ENCODE results near the gene SKOR1.

The SKOR1 gene

DNA sequence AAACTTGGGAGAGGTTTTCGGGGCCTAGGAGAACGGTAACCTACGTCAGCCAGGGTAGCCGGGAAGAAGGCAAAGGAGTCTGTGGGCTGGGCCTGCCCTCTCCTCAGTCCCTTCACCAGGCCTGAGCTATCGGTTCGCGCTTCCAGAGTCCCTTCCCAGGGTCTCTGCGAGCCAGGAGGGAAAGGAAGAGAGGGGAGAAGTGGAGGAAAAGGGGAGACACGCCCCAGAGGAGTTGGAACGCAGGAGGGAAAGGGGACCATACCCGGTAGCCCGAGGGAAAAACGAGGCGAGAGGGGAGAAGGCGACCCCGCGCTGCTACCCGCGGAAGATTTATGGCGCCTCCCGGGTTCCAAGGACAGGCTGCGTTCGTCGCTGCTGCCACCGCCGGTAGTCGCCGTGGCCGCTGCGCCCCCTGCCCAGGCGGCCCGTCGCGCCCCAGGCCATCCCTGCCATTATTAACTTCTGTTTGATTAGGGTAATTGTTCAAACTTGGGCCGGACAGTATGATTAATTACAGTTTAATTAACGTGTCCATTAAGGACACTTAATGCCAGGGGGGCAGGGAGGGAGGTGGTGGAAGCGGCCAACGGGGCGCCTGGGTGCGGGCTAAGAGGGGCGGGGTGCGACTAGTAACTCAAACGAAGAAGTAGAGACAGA is 3.4 kb upstream of the SKOR1 start:
- H3K27me3 ChIP-seq (ENCODE audit: low read depth, low read length), result peaks cover 73% of the 10 kb centered on the region
- no peak overlapping the region for H3K27ac ChIP-seq (ENCODE audit: low read length)
- H3K9me3 ChIP-seq (ENCODE audit: control insufficient read depth in 1 of 2, low read length in 2 of 2), result no peaks in the 10 kb centered on the region
- H3K36me3 ChIP-seq (ENCODE audit: control insufficient read depth in 1 of 2, insufficient read depth in 2 of 2, low read length in 2 of 2), result no peaks in the 10 kb centered on the region
- H3K4me1 ChIP-seq (ENCODE audit: control insufficient read depth in 1 of 2, insufficient read depth in 2 of 2, low read length in 2 of 2), result peaks cover 0 to 47% of the 10 kb centered on the region in 2 donors
- no peak overlapping the region for H3K4me3 ChIP-seq (ENCODE audit: low read depth in 1 of 2, low read length in 2 of 2)

DNA sequence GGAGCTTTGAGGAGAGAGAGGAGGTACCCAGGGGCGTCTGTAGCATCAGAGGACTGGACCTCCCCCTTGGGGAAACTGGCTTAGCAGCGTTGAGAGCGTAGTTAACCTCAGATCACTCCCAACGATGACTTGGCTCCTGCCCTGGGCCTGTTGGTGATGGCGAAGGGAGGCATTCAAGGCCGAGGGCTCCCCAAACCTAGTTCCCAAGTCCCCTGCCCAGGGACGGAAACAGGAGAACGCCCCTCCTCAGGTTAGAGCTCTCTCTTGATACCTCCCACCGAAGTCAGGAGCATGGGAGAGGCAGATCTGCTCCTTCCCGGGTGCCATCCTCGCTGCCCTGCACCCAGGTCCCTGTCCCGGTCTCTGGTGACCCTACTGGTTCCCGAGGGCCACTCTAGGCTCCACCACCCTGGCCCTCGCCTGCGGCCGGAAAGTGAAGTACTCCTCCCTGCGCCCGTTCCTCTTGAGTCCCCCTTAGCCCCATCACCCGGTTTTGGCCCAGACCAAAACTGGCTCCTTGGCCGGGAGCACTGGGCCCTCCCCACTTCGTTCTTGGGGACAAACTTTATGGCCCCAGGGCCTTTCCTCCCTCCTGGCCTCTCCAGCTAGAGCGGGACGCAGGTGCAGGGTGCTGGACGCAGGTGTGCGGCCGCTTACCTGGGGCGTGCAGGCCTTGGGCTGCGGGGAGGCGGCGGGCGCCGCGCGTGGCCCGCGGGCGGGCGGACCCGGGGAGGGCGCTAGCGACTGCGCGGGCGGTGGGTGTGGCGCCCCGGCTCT is 2.6 kb upstream of the SKOR1 start:
- no peaks in the 10 kb centered on the region for H3K9me3 ChIP-seq (ENCODE audit: control insufficient read depth in 1 of 2, low read length in 2 of 2)
- no peak overlapping the region for H3K27ac ChIP-seq (ENCODE audit: low read length)
- peaks cover 76% of the 10 kb centered on the region for H3K27me3 ChIP-seq (ENCODE audit: low read depth, low read length)
- H3K4me3 ChIP-seq (ENCODE audit: low read depth in 1 of 2, low read length in 2 of 2), result no peak overlapping the region
- H3K36me3 ChIP-seq (ENCODE audit: control insufficient read depth in 1 of 2, insufficient read depth in 2 of 2, low read length in 2 of 2), result no peaks in the 10 kb centered on the region
- peaks cover 0 to 54% of the 10 kb centered on the region in 2 donors for H3K4me1 ChIP-seq (ENCODE audit: control insufficient read depth in 1 of 2, insufficient read depth in 2 of 2, low read length in 2 of 2)

DNA sequence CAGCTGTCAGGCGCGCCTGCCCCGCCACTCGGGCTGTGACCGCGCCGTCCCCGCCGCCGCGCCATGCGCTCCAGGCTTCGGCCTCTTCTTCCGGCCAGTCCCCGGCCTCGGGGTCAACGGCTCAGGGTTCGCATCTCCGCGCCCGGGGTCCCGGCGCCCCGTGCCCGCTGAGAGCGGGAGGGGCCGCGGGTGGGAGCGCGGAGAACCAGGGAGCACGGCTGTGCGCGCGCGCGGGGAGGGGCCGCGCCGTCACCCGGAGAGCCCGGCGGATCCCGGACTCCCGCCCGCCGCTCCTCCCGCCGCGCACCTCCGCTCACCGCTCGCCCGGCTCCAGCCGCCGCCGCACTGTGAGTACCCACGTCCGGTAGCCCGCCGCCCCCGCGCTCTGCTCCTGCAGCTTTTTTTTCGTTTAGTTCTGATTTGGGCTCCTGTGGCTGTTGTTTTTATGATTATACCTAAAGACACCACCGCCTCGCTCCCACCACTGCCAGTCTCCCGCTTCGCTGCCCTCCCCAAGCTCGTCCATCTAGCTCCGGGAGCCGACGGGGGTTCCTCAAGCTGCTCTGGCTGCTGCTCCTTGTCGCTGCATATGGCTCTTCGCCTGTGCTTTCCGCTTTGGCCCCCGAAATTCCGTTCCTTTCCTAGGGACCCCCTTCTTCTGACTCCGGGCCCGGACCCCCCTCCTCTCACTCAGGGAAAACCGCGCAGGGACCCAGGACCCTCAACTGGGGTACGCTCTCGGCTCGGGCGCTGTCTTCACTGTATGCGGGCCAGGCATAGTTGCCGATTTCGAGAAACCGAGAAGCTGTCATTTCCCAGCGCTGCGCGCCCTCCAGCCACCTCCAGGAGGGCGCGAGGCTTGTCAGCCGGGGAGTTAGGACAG is 1.8 kb upstream of the SKOR1 start:
- Histone ChIP-seq H3K4me3 (ENCODE audit: low read depth in 1 of 2, low read length in 2 of 2) (no peak overlapping the region), H3K27ac (ENCODE audit: low read length) (no peak overlapping the region), H3K36me3 (ENCODE audit: control insufficient read depth in 1 of 2, insufficient read depth in 2 of 2, low read length in 2 of 2) (no peaks in the 10 kb centered on the region), H3K4me1 (ENCODE audit: control insufficient read depth in 1 of 2, insufficient read depth in 2 of 2, low read length in 2 of 2) (peaks cover 0 to 62% of the 10 kb centered on the region in 2 donors), H3K9me3 (ENCODE audit: control insufficient read depth in 1 of 2, low read length in 2 of 2) (no peaks in the 10 kb centered on the region), H3K27me3 (ENCODE audit: low read depth, low read length) (peaks cover 78% of the 10 kb centered on the region)

DNA sequence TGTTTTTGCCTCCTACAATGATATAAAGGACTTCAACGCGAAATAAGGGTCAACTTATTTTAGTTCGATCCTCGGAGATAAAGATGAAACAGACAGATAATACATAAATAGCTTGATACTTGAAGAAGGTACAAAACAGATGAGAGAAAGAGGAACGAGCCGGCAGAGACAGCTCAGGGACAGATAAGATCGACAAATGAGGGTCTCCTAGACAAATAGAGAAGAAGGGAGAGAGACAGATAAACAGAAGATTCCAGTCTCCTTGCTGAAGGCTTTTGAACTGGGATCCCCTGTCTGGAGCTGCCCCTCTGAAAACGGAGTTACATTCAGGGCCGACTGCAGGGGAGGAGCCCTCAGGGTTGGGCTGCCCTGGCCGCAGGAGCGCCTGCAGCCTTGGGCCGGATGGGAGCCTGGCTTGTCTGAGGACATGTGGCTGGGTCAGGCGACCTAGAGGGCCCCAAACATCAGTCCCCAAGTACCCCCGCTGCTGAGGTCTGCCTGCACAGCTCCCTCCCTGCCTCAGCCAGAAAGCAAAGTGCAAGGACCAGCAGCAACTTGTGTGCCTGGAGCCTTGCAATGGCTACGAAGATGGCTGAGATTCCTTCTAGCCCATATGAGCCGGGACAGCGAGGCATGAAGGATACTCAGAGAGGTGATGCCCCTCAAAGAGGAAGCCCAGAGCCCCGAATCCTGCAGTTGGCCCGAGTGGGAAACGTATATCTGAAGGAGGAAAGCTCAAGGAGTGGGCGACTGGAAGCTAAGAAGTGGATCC is 926 bp upstream of the SKOR1 start:
- no peak overlapping the region for H3K4me3 ChIP-seq (ENCODE audit: low read depth in 1 of 2, low read length in 2 of 2)
- no peaks in the 10 kb centered on the region for H3K9me3 ChIP-seq (ENCODE audit: control insufficient read depth in 1 of 2, low read length in 2 of 2)
- peaks cover 82% of the 10 kb centered on the region for H3K27me3 ChIP-seq (ENCODE audit: low read depth, low read length)
- no peak overlapping the region for H3K27ac ChIP-seq (ENCODE audit: low read length)
- H3K4me1 ChIP-seq (ENCODE audit: control insufficient read depth in 1 of 2, insufficient read depth in 2 of 2, low read length in 2 of 2), result peaks cover 0 to 69% of the 10 kb centered on the region in 2 donors
- H3K36me3 ChIP-seq (ENCODE audit: control insufficient read depth in 1 of 2, insufficient read depth in 2 of 2, low read length in 2 of 2), result no peaks in the 10 kb centered on the region

DNA sequence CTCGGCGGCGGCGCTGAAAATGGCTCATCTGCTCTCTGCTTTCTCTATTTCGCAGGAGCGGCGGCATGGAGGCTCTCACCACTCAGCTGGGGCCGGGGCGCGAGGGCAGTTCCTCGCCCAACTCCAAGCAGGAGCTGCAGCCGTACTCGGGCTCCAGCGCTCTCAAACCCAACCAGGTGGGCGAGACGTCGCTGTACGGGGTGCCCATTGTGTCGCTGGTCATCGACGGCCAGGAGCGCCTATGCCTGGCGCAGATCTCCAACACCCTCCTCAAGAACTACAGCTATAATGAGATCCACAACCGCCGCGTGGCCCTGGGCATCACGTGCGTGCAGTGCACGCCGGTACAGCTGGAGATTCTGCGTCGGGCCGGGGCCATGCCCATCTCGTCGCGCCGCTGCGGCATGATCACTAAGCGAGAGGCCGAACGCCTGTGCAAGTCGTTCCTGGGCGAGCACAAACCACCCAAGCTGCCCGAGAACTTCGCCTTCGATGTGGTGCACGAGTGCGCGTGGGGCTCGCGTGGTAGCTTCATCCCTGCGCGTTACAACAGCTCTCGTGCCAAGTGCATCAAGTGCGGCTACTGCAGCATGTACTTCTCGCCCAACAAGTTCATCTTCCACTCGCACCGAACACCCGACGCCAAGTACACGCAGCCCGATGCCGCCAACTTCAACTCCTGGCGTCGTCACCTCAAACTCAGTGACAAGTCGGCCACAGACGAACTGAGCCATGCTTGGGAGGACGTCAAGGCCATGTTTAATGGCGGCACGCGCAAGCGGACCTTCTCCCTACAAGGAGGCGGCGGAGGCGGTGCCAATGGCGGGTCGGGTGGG is 790 bp downstream of the SKOR1 start:
- peaks cover 0 to 66% of the 10 kb centered on the region in 2 donors for H3K4me1 ChIP-seq (ENCODE audit: control insufficient read depth in 1 of 2, insufficient read depth in 2 of 2, low read length in 2 of 2)
- H3K27me3 ChIP-seq (ENCODE audit: low read depth, low read length), result peaks cover 78% of the 10 kb centered on the region
- H3K27ac ChIP-seq (ENCODE audit: low read length), result no peak overlapping the region
- H3K9me3 ChIP-seq (ENCODE audit: control insufficient read depth in 1 of 2, low read length in 2 of 2), result no peaks in the 10 kb centered on the region
- peak overlapping the region; percentile 26 to 57 for H3K4me3 ChIP-seq (ENCODE audit: low read depth in 1 of 2, low read length in 2 of 2)
- H3K36me3 ChIP-seq (ENCODE audit: control insufficient read depth in 1 of 2, insufficient read depth in 2 of 2, low read length in 2 of 2), result no peaks in the 10 kb centered on the region

DNA sequence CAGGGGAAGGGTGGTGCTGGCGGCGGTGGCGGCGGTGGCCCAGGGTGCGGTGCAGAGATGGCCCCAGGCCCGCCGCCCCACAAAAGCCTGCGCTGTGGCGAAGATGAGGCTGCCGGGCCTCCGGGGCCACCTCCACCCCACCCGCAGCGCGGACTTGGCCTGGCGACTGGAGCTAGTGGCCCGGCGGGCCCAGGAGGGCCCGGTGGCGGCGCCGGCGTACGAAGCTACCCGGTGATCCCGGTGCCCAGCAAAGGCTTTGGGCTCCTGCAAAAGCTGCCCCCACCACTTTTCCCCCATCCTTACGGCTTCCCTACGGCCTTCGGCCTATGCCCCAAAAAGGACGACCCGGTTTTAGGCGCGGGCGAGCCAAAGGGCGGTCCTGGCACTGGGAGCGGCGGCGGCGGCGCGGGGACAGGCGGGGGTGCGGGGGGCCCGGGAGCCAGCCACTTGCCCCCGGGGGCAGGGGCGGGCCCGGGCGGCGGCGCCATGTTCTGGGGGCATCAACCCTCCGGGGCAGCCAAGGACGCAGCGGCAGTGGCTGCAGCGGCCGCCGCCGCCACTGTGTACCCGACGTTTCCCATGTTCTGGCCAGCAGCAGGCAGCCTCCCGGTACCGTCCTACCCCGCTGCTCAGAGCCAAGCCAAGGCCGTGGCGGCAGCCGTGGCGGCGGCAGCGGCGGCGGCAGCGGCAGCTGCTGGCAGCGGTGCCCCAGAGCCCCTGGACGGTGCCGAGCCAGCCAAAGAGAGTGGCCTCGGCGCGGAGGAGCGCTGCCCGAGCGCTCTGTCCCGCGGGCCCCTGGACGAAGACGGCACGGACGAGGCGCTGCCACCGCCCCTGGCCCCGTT is 1.6 kb downstream of the SKOR1 start:
- Histone ChIP-seq H3K4me3 (ENCODE audit: low read depth in 1 of 2, low read length in 2 of 2) (peak overlapping the region in 1 of 2 donors; percentile 57), H3K27ac (ENCODE audit: low read length) (no peak overlapping the region), H3K27me3 (ENCODE audit: low read depth, low read length) (peaks cover 76% of the 10 kb centered on the region), H3K4me1 (ENCODE audit: control insufficient read depth in 1 of 2, insufficient read depth in 2 of 2, low read length in 2 of 2) (peaks cover 0 to 66% of the 10 kb centered on the region in 2 donors), H3K36me3 (ENCODE audit: control insufficient read depth in 1 of 2, insufficient read depth in 2 of 2, low read length in 2 of 2) (no peaks in the 10 kb centered on the region), H3K9me3 (ENCODE audit: control insufficient read depth in 1 of 2, low read length in 2 of 2) (no peaks in the 10 kb centered on the region)

DNA sequence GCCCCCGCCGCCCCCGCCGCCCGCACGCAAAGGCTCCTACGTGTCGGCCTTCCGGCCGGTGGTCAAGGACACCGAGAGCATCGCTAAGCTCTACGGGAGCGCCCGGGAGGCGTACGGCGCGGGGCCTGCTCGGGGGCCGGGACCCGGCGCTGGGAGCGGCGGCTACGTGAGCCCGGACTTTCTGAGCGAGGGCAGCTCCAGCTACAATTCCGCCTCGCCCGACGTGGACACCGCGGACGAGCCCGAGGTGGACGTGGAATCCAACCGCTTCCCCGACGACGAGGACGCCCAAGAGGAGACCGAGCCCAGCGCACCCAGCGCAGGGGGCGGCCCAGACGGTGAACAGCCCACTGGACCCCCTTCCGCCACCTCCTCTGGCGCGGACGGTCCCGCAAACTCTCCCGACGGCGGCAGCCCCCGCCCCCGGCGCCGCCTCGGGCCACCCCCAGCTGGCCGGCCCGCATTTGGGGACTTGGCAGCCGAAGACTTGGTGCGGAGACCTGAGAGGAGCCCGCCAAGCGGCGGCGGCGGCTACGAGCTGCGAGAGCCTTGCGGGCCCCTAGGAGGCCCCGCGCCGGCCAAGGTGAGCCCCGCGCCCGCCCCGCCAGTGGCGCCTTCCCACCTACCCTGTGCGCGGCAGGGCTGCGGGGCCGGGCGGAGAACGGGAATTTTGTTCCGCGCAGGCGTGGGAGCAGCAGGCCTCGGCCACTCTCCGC is 2.4 kb downstream of the SKOR1 start:
- Histone ChIP-seq H3K36me3 (ENCODE audit: control insufficient read depth in 1 of 2, insufficient read depth in 2 of 2, low read length in 2 of 2) (no peaks in the 10 kb centered on the region), H3K4me3 (ENCODE audit: low read depth in 1 of 2, low read length in 2 of 2) (peak overlapping the region in 1 of 2 donors; percentile 49), H3K4me1 (ENCODE audit: control insufficient read depth in 1 of 2, insufficient read depth in 2 of 2, low read length in 2 of 2) (peaks cover 0 to 65% of the 10 kb centered on the region in 2 donors), H3K27me3 (ENCODE audit: low read depth, low read length) (peaks cover 74% of the 10 kb centered on the region), H3K27ac (ENCODE audit: low read length) (no peak overlapping the region), H3K9me3 (ENCODE audit: control insufficient read depth in 1 of 2, low read length in 2 of 2) (no peaks in the 10 kb centered on the region)

DNA sequence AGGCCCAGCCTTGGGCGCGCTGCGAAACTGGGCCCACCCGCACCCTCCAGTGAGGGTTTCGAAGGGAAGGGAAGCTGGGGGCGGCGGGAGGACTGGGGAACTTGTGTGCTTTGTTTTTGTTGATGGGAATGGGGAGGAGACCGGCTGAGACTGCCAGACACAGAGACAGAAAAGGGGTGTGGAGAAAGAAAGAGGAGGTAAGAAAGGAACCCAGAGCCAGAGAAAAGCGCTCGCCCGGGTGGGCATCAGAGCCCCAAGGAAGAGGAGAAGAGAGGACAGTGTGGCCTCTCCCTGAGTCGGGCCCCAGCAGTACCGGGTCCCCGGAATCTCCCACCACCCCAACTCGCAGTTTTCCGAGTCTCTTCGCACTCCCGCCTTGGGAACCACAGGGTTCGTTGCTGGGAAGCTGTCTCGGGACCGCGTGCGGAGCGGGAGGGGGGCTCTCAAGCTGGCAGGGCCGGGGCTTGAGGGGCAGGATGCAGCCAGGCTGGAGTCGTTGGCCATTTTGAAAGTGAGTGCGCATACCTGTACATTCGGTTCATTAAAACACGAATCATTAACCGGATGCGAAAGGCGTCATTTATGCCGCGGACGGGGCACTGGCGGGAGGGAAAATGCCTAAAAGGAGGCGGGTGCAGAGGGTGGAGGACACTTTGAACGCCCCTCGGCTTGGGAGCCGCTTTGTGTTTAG is 3.1 kb downstream of the SKOR1 start:
- H3K36me3 ChIP-seq (ENCODE audit: control insufficient read depth in 1 of 2, insufficient read depth in 2 of 2, low read length in 2 of 2), result no peaks in the 10 kb centered on the region
- peaks cover 78% of the 10 kb centered on the region for H3K27me3 ChIP-seq (ENCODE audit: low read depth, low read length)
- no peak overlapping the region for H3K27ac ChIP-seq (ENCODE audit: low read length)
- no peaks in the 10 kb centered on the region for H3K9me3 ChIP-seq (ENCODE audit: control insufficient read depth in 1 of 2, low read length in 2 of 2)
- peaks cover 0 to 66% of the 10 kb centered on the region in 2 donors for H3K4me1 ChIP-seq (ENCODE audit: control insufficient read depth in 1 of 2, insufficient read depth in 2 of 2, low read length in 2 of 2)
- peak overlapping the region in 1 of 2 donors; percentile 49 for H3K4me3 ChIP-seq (ENCODE audit: low read depth in 1 of 2, low read length in 2 of 2)
